CD4-positive, CD25-positive, alpha-beta regulatory T cell (primary cell): ENCODE data around the gene APBB2. TPM values are rescaled to one million over a fixed set of nuclear protein-coding genes. Genes with fewer than 3 reads are reported as not detected.

ENCODE experiments used
- ATAC-seq, 2 donors: fragments of 150-1000 bp; cut with Tn5 transposase; one replicate each; pipeline ENCODE4 v1.10.0; 2021; ENCODE audit warnings: low read depth in 2 of 2, moderate number of reproducible peaks in 2 of 2, moderate library complexity in 1 of 2
- DNase-seq, 3 donors: peaks; one replicate each; pipeline versions ENCODE4 v3.0.0 to v3.0.0-alpha.2; 2012 to 2022; ENCODE audit warnings: mixed read lengths in 1 of 3
- H3K27ac ChIP-seq: one replicate; pipeline ENCODE4 v1.7.0; 2013; ENCODE audit warnings: mild to moderate bottlenecking, low read length; ENCODE audit not compliant: insufficient read depth, poor library complexity, severe bottlenecking
- H3K27me3 ChIP-seq: one replicate; pipeline ENCODE4 v1.7.0; 2013; ENCODE audit warnings: low read length; ENCODE audit not compliant: control insufficient read depth, insufficient read depth
- H3K36me3 ChIP-seq: one replicate; pipeline ENCODE4 v1.7.0; 2013; ENCODE audit warnings: mild to moderate bottlenecking, low read length, moderate library complexity; ENCODE audit not compliant: control insufficient read depth, insufficient read depth
- H3K4me1 ChIP-seq: 2 replicates; pipeline ENCODE4 v1.7.0; 2013; ENCODE audit warnings: mild to moderate bottlenecking, low read length; ENCODE audit not compliant: insufficient read depth, control insufficient read depth, poor library complexity, severe bottlenecking
- H3K4me3 ChIP-seq: one replicate; pipeline ENCODE4 v1.7.0; 2013; ENCODE audit warnings: low read depth, mild to moderate bottlenecking, low read length, moderate library complexity
- H3K9me3 ChIP-seq, 2 experiments: 1 replicate in 1 of 2; 2 replicates in 1 of 2; pipeline ENCODE4 v1.7.0; 2013; ENCODE audit warnings: low read length in 2 of 2, mild to moderate bottlenecking in 1 of 2, moderate library complexity in 1 of 2; ENCODE audit not compliant: control insufficient read depth in 2 of 2
- H3K27ac Mint-ChIP-seq, 3 donors: one replicate each; pipeline ENCODE4 v1.8.0; 2020 to 2022; ENCODE audit warnings: mild to moderate bottlenecking in 3 of 3, mixed read lengths in 3 of 3, moderate library complexity in 2 of 3
- H3K27me3 Mint-ChIP-seq: one replicate; pipeline ENCODE4 v1.8.0; 2022; ENCODE audit warnings: mild to moderate bottlenecking, mixed read lengths
- H3K36me3 Mint-ChIP-seq: one replicate; pipeline ENCODE4 v1.8.0; 2020; ENCODE audit warnings: mixed read lengths
- H3K4me1 Mint-ChIP-seq, 4 donors: one replicate each; pipeline ENCODE4 v1.8.0; 2020 to 2022; ENCODE audit warnings: mixed read lengths in 4 of 4, mild to moderate bottlenecking in 1 of 4
- H3K4me3 Mint-ChIP-seq, 4 donors: one replicate each; pipeline ENCODE4 v1.8.0; 2020 to 2022; ENCODE audit warnings: mild to moderate bottlenecking in 4 of 4, mixed read lengths in 4 of 4, moderate library complexity in 3 of 4
- H3K9me3 Mint-ChIP-seq, 7 donors: one replicate each; pipeline ENCODE4 v1.8.0; 2020 to 2022; ENCODE audit warnings: mixed read lengths in 7 of 7, mild to moderate bottlenecking in 3 of 7, moderate library complexity in 2 of 7
- polyA plus RNA-seq, 4 donors: library from polyadenylated mRNA; unstranded; fragments of 300-500 nt; fragmentation: Illumina TruSeq; gene quantifications; one replicate each; pipeline ENCODE4 v1.2.3, GENCODE V29; 2021
- total RNA-seq: library from RNA; stranded (reverse); gene quantifications from one replicate; pipeline ENCODE4 v1.2.3, GENCODE V29; 2022

APBB2 gene
- total and polyA plus RNA-seq, 5 donors from 2014 or later: not detected

GRCh38 chr4:41207291-41207831, 7.0 kb downstream of the APBB2 start:
- peaks cover 6% of the 10 kb centered on the region for H3K27me3 ChIP-seq
- H3K4me3 Mint-ChIP-seq: no peak overlapping the region
- H3K4me3 ChIP-seq: no peak overlapping the region
- ATAC-seq (no peak), DNase-seq (no peak)
- no peaks in the 10 kb centered on the region for H3K36me3 ChIP-seq
- no peak overlapping the region for H3K27ac Mint-ChIP-seq
- no peak overlapping the region for H3K27ac ChIP-seq
- peaks cover 0 to 3% (median 0%) of the 10 kb centered on the region in 7 donors for H3K9me3 Mint-ChIP-seq
- no peaks in the 10 kb centered on the region for H3K9me3 ChIP-seq
- H3K27me3 Mint-ChIP-seq: peaks cover 24% of the 10 kb centered on the region
- H3K4me1 Mint-ChIP-seq: no peaks in the 10 kb centered on the region
- H3K4me1 ChIP-seq: no peaks in the 10 kb centered on the region
- no peaks in the 10 kb centered on the region for H3K36me3 Mint-ChIP-seq

GRCh38 chr4:41205854-41206460, 8.4 kb downstream of the APBB2 start:
- Histone ChIP-seq H3K36me3 (no peaks in the 10 kb centered on the region), H3K27ac (no peak overlapping the region), H3K4me1 (no peaks in the 10 kb centered on the region), H3K27me3 (peaks cover 2% of the 10 kb centered on the region), H3K9me3 (no peaks in the 10 kb centered on the region), H3K4me3 (no peak overlapping the region)
- DNase-seq (no peak), ATAC-seq (no peak)
- H3K36me3 Mint-ChIP-seq: no peaks in the 10 kb centered on the region
- peaks cover 0 to 2% (median 0%) of the 10 kb centered on the region in 7 donors for H3K9me3 Mint-ChIP-seq
- H3K4me3 Mint-ChIP-seq: no peak overlapping the region
- peaks cover 15% of the 10 kb centered on the region for H3K27me3 Mint-ChIP-seq
- no peaks in the 10 kb centered on the region for H3K4me1 Mint-ChIP-seq
- H3K27ac Mint-ChIP-seq: no peak overlapping the region

GRCh38 chr4:41205130-41205529, 9.2 kb downstream of the APBB2 start:
- H3K4me3 Mint-ChIP-seq: no peak overlapping the region
- no peaks in the 10 kb centered on the region for H3K4me1 Mint-ChIP-seq
- Histone ChIP-seq H3K36me3 (no peaks in the 10 kb centered on the region), H3K9me3 (no peaks in the 10 kb centered on the region), H3K27ac (no peak overlapping the region), H3K27me3 (peaks cover 2% of the 10 kb centered on the region), H3K4me3 (no peak overlapping the region), H3K4me1 (no peaks in the 10 kb centered on the region)
- H3K27ac Mint-ChIP-seq: no peak overlapping the region
- ATAC-seq (no peak), DNase-seq (no peak)
- peaks cover 15% of the 10 kb centered on the region for H3K27me3 Mint-ChIP-seq
- peaks cover 0 to 2% (median 0%) of the 10 kb centered on the region in 7 donors for H3K9me3 Mint-ChIP-seq
- H3K36me3 Mint-ChIP-seq: no peaks in the 10 kb centered on the region

- Mint-ChIP-seq H3K36me3 (no peaks in the 10 kb centered on the region), H3K9me3 (peaks cover 0 to 2% (median 0%) of the 10 kb centered on the region in 7 donors), H3K4me3 (no peak overlapping the region), H3K4me1 (no peaks in the 10 kb centered on the region), H3K27ac (no peak overlapping the region), H3K27me3 (peaks cover 15% of the 10 kb centered on the region)
- Histone ChIP-seq H3K9me3 (no peaks in the 10 kb centered on the region), H3K4me3 (no peak overlapping the region), H3K27ac (no peak overlapping the region), H3K4me1 (no peaks in the 10 kb centered on the region), H3K36me3 (no peaks in the 10 kb centered on the region), H3K27me3 (peaks cover 2% of the 10 kb centered on the region)
- DNase-seq (no peak), ATAC-seq (no peak)
These were observed 9.9 kb downstream of the APBB2 start for GRCh38 chr4:41204400-41204978.

- Mint-ChIP-seq H3K4me3 (no peak overlapping the region), H3K36me3 (no peaks in the 10 kb centered on the region), H3K27ac (no peak overlapping the region), H3K27me3 (peaks cover 10% of the 10 kb centered on the region), H3K9me3 (peaks cover 0 to 2% (median 0%) of the 10 kb centered on the region in 7 donors), H3K4me1 (no peaks in the 10 kb centered on the region)
- Histone ChIP-seq H3K36me3 (no peaks in the 10 kb centered on the region), H3K4me3 (no peak overlapping the region), H3K27ac (no peak overlapping the region), H3K4me1 (no peaks in the 10 kb centered on the region), H3K27me3 (no peaks in the 10 kb centered on the region), H3K9me3 (no peaks in the 10 kb centered on the region)
- no peak for DNase-seq
- ATAC-seq: no peak
These were observed 10.5 kb downstream of the APBB2 start for GRCh38 chr4:41203841-41204240.

GRCh38 chr4:41202820-41203568, 11.3 kb downstream of the APBB2 start:
- H3K4me3 Mint-ChIP-seq: no peak overlapping the region
- ATAC-seq (no peak), DNase-seq (no peak)
- H3K9me3 Mint-ChIP-seq: peaks cover 0 to 2% (median 0%) of the 10 kb centered on the region in 7 donors
- Histone ChIP-seq H3K36me3 (no peaks in the 10 kb centered on the region), H3K27me3 (no peaks in the 10 kb centered on the region), H3K4me1 (no peaks in the 10 kb centered on the region), H3K9me3 (no peaks in the 10 kb centered on the region), H3K27ac (no peak overlapping the region), H3K4me3 (no peak overlapping the region)
- H3K36me3 Mint-ChIP-seq: no peaks in the 10 kb centered on the region
- peaks cover 10% of the 10 kb centered on the region for H3K27me3 Mint-ChIP-seq
- H3K27ac Mint-ChIP-seq: no peak overlapping the region
- H3K4me1 Mint-ChIP-seq: no peaks in the 10 kb centered on the region

- H3K4me1 Mint-ChIP-seq: no peaks in the 10 kb centered on the region
- H3K36me3 Mint-ChIP-seq: no peaks in the 10 kb centered on the region
- Histone ChIP-seq H3K27ac (no peak overlapping the region), H3K36me3 (no peaks in the 10 kb centered on the region), H3K9me3 (no peaks in the 10 kb centered on the region), H3K4me1 (no peaks in the 10 kb centered on the region), H3K27me3 (peaks cover under 1% of the 10 kb centered on the region), H3K4me3 (no peak overlapping the region)
- DNase-seq: no peak
- ATAC-seq: no peak
- H3K4me3 Mint-ChIP-seq: no peak overlapping the region
- peaks cover 6% of the 10 kb centered on the region for H3K27me3 Mint-ChIP-seq
- H3K9me3 Mint-ChIP-seq: peaks cover 0 to 2% (median 0%) of the 10 kb centered on the region in 7 donors
- no peak overlapping the region for H3K27ac Mint-ChIP-seq
These were observed 12.0 kb downstream of the APBB2 start for GRCh38 chr4:41202356-41202755.
